EL (cell line): Measurements from ENCODE around the gene SCN10A.

Experiments used
- DNase-seq: peaks from one replicate; pipeline ENCODE4 v3.0.0-alpha.2; 2016

Gene SCN10A

DNA sequence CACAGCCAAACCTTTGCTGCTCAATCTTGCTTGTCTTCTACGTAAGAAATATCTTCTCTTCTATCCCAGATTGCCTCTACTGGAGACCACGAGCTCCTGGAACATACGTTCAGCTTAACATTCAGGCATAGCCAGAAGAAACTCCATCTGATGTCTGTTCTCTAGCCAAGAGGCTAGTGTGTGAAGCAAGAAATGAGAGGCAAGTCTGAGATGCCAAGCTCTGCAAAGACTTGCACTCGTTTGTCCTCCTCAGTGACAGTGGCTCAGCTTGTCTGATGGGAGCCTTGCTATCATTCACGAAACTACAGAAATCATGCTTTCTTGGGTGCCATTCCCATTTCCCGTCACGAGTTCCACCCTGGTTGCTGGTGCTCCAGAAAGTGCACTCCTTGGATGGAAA is at the start of gene SCN10A:
Gene SCN10A (minus strand): TSS at position 192 of the 400 bp plus-strand sequence. CDS start 22,207 bp downstream, outside the sequence.
- DNase-seq: no peak

DNA sequence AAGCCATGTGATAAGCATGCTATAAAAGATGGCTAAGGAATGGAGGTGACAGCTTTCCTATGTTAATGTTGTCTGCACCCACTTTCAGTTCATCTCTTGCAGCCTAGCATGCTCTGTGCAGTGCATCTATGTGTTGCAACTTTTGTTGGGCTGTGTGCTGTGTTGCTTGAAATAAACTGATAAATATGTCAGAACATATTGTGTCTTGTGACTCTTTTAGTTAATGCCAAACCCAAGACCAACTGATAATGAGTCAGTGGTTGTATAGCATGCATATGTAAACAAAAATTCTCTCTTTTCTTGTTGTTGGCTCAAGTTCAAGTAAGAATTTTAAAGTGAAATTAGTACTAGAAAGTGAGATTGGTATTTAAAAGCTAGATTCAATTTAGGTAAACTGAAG is 37.0 kb upstream of the SCN10A start:
- no peak for DNase-seq

- peak; percentile 57 for DNase-seq
Measured at GRCh38 chr3:38843898-38844297, 27.9 kb upstream of the SCN10A start.

GRCh38 chr3:38842266-38842965 is 26.4 kb upstream of the SCN10A start:
- no peak for DNase-seq

DNA sequence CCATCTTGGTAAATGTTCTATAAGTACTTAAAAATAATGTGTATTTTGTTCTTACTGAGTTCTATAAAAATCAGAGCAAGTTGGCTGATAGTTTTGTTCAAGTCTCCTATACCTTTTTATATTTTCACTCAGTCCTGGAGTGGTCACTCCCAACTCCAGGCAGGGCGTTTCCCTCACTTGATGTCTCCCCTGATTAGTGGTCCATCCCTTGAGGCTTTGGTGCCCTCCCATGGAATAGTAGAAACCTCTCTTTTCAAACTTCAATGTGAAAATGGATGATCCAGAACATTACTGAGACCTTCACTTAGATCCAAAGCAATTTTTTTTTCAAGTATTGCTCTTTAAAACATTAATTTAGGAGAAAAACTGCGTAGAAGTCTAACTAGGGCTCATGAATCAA is 25.0 kb upstream of the SCN10A start:
- DNase-seq: no peak

DNA sequence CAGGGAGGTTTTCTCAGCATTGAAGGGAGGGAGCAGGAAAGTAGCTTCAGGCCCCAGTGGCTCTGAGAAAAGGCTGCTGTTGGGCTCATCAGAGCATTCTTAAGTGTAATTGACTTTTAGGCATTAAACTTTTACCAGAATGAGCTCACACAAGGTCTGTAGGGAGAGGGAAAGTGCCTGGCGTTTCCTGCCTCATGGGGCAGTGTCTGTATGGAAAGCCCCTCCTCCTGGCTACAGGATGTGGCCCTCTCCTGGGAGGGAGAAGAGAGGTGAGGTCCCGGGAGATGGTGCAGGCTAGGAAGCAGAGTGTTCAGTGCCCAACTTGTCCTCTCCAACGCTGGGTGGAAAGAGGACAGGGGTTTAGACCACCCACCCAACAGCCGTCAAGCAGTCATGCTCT is 21.3 kb upstream of the SCN10A start:
- no peak for DNase-seq

GRCh38 chr3:38836561-38836960 is 20.5 kb upstream of the SCN10A start:
- DNase-seq: no peak

- DNase-seq: peak; percentile 55
Measured at GRCh38 chr3:38835939-38836338, 19.9 kb upstream of the SCN10A start.

GRCh38 chr3:38834717-38835116 is 18.7 kb upstream of the SCN10A start:
- DNase-seq: no peak

- DNase-seq: peak; percentile 87
Measured at GRCh38 chr3:38834110-38834509, 18.1 kb upstream of the SCN10A start.

DNA sequence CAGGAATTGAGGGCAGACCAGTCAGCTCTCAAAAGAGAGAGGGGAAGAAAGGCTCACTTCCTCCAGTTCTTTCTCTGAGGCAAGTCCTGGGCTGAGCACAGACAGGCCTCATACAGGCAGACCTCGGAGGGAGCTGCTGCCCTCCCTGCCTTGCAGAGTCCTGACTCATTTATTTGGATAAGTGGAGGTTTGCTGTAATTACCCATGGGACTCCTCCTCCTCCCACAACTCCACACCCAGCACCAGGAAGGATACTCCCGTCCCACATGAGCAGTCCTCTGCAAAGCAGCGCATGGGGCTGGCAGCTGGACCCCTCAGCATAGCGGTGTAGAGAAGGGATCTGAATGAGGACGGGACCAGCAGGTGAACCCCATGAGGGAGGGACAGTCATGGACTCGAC is 13.4 kb upstream of the SCN10A start:
- DNase-seq: peak; percentile 84

GRCh38 chr3:38828681-38829080 is 12.7 kb upstream of the SCN10A start:
- DNase-seq: no peak

DNA sequence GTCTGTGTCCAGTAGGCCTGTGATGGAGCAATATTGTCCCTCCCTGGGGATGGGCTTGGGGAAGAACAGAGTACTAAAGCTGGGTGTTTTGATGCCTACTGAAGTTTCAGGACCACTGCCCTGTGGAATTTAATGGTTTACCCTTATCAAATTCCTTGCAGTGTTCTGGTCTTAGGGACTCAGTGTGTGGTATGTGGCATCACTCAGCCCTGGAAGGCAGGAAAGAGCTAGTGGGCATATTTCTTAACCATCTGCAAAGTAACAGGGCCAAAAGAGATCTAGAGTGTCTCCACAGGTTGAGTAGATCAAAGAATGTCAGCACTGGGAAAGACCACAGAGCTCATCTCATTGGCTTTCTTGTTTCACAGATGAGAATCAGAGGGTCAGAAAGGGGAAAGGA is 11.8 kb upstream of the SCN10A start:
- DNase-seq: no peak

DNA sequence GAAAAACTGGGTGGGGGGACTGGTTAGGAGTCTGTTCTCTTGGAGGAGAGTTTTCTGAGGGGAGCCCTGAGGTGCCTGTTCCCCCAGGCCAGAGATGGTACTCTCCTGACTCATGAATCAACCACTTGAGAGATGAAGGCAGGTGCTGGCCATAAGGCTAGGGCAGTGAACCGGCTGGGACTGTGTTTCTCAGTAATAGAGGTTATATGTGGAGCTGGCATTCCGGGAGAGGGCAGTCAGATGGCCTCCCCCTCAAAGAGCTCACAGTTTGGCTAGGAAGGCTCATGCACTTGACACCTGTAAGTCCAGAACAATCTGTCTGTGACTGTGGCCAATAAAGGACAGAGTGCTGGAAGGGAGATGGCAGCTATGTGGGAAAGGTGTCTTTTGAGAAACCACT is 10.0 kb upstream of the SCN10A start:
- DNase-seq: no peak

- no peak for DNase-seq
Measured at GRCh38 chr3:38824349-38824748, 8.3 kb upstream of the SCN10A start.

GRCh38 chr3:38823722-38824121 is 7.7 kb upstream of the SCN10A start:
- DNase-seq: no peak

GRCh38 chr3:38823186-38823585 is 7.2 kb upstream of the SCN10A start:
- DNase-seq: no peak

DNA sequence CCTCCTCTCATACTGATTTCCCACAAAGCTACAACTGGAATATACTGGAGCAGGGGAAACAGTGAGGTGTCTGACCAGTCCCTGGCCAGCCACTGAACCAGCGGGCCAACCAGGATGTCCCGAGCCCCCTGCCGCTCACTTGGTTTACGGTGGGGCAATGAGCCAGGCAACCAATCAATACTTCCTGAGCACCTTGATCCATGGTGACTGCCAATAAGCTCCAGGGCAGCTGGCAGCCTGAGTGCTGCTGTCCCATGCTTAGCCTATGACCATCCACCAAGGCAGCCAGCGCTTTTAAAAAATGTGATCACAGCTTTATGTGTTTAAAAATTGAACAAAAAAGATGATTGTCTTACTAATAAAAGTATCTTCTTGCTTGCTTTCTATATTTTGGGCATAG is 4.2 kb downstream of the SCN10A start:
- DNase-seq: no peak

- peak; percentile 61 for DNase-seq
Measured at GRCh38 chr3:38805765-38806386, 10.1 kb downstream of the SCN10A start.

DNA sequence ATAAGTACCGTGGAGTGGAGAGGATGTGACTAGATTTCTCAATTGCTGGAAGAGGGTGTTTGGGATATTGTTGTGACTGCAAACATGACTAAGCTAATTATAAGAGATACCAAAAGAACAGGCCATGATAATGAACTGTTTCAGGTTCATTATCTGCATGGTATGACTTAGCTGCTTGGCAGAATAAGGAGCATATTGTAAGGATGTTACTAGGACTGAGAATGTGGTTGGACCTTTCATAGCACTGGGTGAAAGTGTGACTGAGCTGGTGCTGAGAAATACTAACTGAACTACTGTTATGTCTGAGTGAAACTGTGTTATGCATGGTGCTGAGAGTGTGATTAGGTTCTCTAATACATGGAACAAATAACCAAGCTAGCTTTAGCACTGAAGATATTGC is 11.0 kb downstream of the SCN10A start:
- no peak for DNase-seq

- no peak for DNase-seq
Measured at GRCh38 chr3:38800511-38800910, 15.5 kb downstream of the SCN10A start.

DNA sequence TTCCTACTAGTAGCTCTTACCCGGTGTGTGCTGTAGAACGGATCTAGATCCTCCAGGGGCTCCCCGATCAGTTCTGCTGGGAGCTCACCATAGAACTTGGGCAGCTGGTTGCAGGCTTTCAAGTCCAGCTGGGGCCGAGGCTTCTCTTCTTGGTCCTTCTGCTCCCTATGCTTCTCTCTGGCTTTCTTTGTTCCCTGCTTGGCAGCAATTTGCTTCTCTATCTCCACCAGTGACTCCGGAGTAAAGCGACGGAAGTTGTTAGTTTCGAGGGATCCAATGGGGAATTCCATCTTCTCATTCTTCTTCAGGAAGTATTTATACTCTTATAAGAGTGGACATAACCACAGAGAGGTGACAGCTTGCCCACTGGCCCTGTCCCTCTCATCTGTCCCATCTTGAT is 22.3 kb downstream of the SCN10A start:
- no peak for DNase-seq

DNA sequence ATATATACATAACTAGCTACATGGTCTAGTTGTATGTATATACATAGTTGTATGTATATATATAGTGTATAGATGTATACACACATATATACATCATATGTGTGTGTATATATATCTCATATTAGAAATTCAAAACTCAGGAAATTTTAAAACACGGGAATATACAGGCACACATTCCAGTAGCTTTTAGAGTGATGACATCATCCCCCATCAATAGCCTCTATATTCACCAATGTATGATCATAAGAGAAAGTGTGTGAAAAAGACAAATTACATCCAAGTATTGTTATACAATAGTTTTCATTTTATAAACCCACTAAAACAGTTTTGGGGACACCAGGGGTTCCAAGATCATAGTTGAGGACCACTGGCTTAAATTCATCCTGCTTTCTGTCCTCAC is 23.0 kb downstream of the SCN10A start:
- DNase-seq: no peak

DNA sequence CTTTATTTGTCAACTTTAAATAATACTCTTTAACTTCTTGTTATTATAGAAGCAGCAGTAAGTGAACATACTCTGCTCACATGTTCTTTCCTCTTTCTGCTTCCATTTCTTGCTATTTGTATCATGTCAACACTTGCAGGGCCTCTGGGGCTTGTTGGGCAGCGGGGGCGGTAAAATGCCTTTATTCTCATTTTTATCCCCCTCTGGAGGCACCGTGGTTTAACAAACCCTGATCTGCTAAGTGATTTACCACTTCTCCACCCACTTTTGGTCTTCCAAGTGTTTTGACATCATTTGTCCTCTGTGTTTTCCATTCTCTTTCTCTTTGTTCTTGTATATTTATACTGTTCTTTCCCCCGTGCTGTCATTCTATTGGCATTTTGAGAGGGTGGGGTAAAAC is 33.9 kb downstream of the SCN10A start:
- DNase-seq: peak; percentile 5

DNA sequence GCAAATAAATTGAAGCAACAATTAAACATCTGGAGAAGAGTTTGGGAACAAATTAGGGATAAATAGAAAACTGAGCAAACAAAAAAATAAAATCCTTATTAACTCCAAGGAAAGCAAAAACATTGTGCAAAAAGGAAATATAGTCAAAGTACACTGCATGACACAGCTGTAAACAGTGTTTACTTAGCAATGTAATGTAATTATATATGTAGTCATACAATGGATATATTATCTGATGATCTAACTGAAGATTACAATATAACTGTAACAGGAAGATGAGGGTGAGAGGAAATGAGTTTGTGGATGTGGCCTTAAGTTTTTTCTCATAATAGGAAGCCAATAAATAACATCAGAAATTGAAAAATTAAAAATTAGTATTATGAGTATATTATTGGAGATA is 42.5 kb downstream of the SCN10A start:
- DNase-seq: no peak
